Mesothelial cell of epicardium (in vitro differentiated cells): Measurements from ENCODE around the gene KCNH6. TPM values are rescaled to one million over a fixed set of nuclear protein-coding genes. Genes with fewer than 3 reads are reported as not detected.

Experiments
- DNase-seq, 2 experiments: peaks; one replicate each; pipeline ENCODE4 v3.0.0; 2021; ENCODE audit warnings: low spot score in 2 of 2; ENCODE audit not compliant: unreplicated experiment in 2 of 2
- H3K27ac Mint-ChIP-seq: 2 replicates; pipeline ENCODE4 v1.8.0; 2021; ENCODE audit warnings: mixed read lengths
- H3K27me3 Mint-ChIP-seq: 2 replicates; pipeline ENCODE4 v1.8.0; 2021; ENCODE audit warnings: low read depth, mixed read lengths
- H3K36me3 Mint-ChIP-seq: 2 replicates; pipeline ENCODE4 v1.8.0; 2021; ENCODE audit warnings: mixed read lengths
- H3K4me1 Mint-ChIP-seq: 2 replicates; pipeline ENCODE4 v1.8.0; 2021; ENCODE audit warnings: mixed read lengths
- H3K4me3 Mint-ChIP-seq: 2 replicates; pipeline ENCODE4 v1.8.0; 2021; ENCODE audit warnings: mild to moderate bottlenecking, moderate library complexity, mixed read lengths
- H3K9me3 Mint-ChIP-seq: 2 replicates; pipeline ENCODE4 v1.8.0; 2021; ENCODE audit warnings: mixed read lengths
- CTCF ChIP-seq: fragments of 200-600 bp; sonication (generic); IDR thresholded peaks from one replicate; pipeline ENCODE4 v1.5.0; 2021; ENCODE audit warnings: antibody characterized with exemption; ENCODE audit not compliant: unreplicated experiment
- total RNA-seq: library from RNA; stranded (reverse); gene quantifications from 3 replicates; pipeline ENCODE4 v1.2.1, GENCODE V29; 2021

Gene KCNH6
- total RNA-seq, 1 donor from 2014 or later = not detected

- Mint-ChIP-seq H3K4me3 (no peak overlapping the region), H3K9me3 (no peaks in the 10 kb centered on the region), H3K27me3 (peaks cover 41% of the 10 kb centered on the region), H3K4me1 (no peaks in the 10 kb centered on the region), H3K36me3 (no peaks in the 10 kb centered on the region), H3K27ac (no peak overlapping the region)
- no peak for DNase-seq
- TF ChIP-seq CTCF = no peak
Measured at GRCh38 chr17:63529711-63530556, 6.8 kb downstream of the KCNH6 start.

- no peaks in the 10 kb centered on the region for H3K9me3 Mint-ChIP-seq
- no peak for TF ChIP-seq CTCF
- no peak for DNase-seq
- H3K36me3 Mint-ChIP-seq = no peaks in the 10 kb centered on the region
- H3K4me1 Mint-ChIP-seq = no peaks in the 10 kb centered on the region
- no peak overlapping the region for H3K4me3 Mint-ChIP-seq
- peaks cover 41% of the 10 kb centered on the region for H3K27me3 Mint-ChIP-seq
- H3K27ac Mint-ChIP-seq = no peak overlapping the region
Measured at GRCh38 chr17:63530557-63531021, 7.4 kb downstream of the KCNH6 start.

GRCh38 chr17:63531022-63531965, 8.1 kb downstream of the KCNH6 start:
- Mint-ChIP-seq H3K36me3 (no peaks in the 10 kb centered on the region), H3K27me3 (peaks cover 36% of the 10 kb centered on the region), H3K9me3 (no peaks in the 10 kb centered on the region), H3K4me3 (no peak overlapping the region), H3K27ac (no peak overlapping the region), H3K4me1 (no peaks in the 10 kb centered on the region)
- no peak for TF ChIP-seq CTCF
- no peak for DNase-seq

- Mint-ChIP-seq H3K4me3 (no peak overlapping the region), H3K4me1 (no peaks in the 10 kb centered on the region), H3K27ac (no peak overlapping the region), H3K9me3 (no peaks in the 10 kb centered on the region), H3K27me3 (peaks cover 37% of the 10 kb centered on the region), H3K36me3 (no peaks in the 10 kb centered on the region)
- no peak for TF ChIP-seq CTCF
- no peak for DNase-seq
Measured at GRCh38 chr17:63533433-63534077, 10.4 kb downstream of the KCNH6 start.

GRCh38 chr17:63534078-63534570, 11.0 kb downstream of the KCNH6 start:
- DNase-seq = no peak
- H3K4me1 Mint-ChIP-seq = no peaks in the 10 kb centered on the region
- H3K36me3 Mint-ChIP-seq = no peaks in the 10 kb centered on the region
- TF ChIP-seq CTCF = no peak
- H3K27me3 Mint-ChIP-seq = peaks cover 42% of the 10 kb centered on the region
- H3K4me3 Mint-ChIP-seq = no peak overlapping the region
- H3K9me3 Mint-ChIP-seq = no peaks in the 10 kb centered on the region
- no peak overlapping the region for H3K27ac Mint-ChIP-seq
